Tibial nerve (tissue), 4 donors: ENCODE data around the gene HOGA1. TPM values are rescaled to one million over a fixed set of nuclear protein-coding genes. Genes with fewer than 3 reads are reported as not detected.

Experiments used
- DNase-seq, 2 donors: peaks; one replicate each; pipeline ENCODE4 v3.0.0-alpha.2; 2019; ENCODE audit warnings: low spot score in 2 of 2
- H3K27ac ChIP-seq, 4 donors: fragments of 200-600 bp; sonication (generic) in 3 of 4; one replicate each; pipeline ENCODE4 v1.5.1; 2017 to 2019; ENCODE audit warnings: mild to moderate bottlenecking in 1 of 4
- H3K27me3 ChIP-seq, 2 donors: fragments of 200-600 bp; sonication (generic) in 1 of 2; one replicate each; pipeline versions ENCODE4 v1.5.1 to v1.6.0; 2017 to 2019
- H3K36me3 ChIP-seq, 3 donors: fragments of 200-600 bp; sonication (generic); one replicate each; pipeline ENCODE4 v1.5.1; 2018 to 2019
- H3K4me1 ChIP-seq, 4 donors: fragments of 200-600 bp; sonication (generic) in 3 of 4; one replicate each; pipeline ENCODE4 v1.5.1; 2017 to 2019
- H3K4me3 ChIP-seq, 4 donors: fragments of 200-600 bp; sonication (generic) in 3 of 4; one replicate each; pipeline ENCODE4 v1.5.1; 2017 to 2019; ENCODE audit warnings: mild to moderate bottlenecking in 1 of 4, moderate library complexity in 1 of 4
- H3K9me3 ChIP-seq, 4 donors: fragments of 200-600 bp; sonication (generic) in 3 of 4; one replicate each; pipeline ENCODE4 v1.5.1; 2017 to 2019
- CTCF ChIP-seq, 5 experiments: fragments of 200-600 bp in 3 of 5; fragments of 450-650 bp in 2 of 5; sonication (generic) in 3 of 5; IDR thresholded peaks; one replicate each; pipeline ENCODE4 v1.5.1; 2016 to 2019; ENCODE audit warnings: antibody characterized with exemption in 5 of 5, mild to moderate bottlenecking in 3 of 5, moderate library complexity in 2 of 5
- EP300 ChIP-seq, 2 donors: sonication (generic); formaldehyde crosslinking; IDR thresholded peaks; one replicate each; pipeline ENCODE4 v1.6.1; 2017; ENCODE audit warnings: antibody characterized with exemption in 2 of 2, mild to moderate bottlenecking in 1 of 2
- POLR2A ChIP-seq, 2 donors: fragments of 450-650 bp; IDR thresholded peaks; one replicate each; pipeline ENCODE4 v1.6.1; 2017; ENCODE audit warnings: antibody characterized with exemption in 2 of 2, mild to moderate bottlenecking in 2 of 2, moderate library complexity in 2 of 2
- WGBS, 2 donors: methylation state at CpG; one replicate each; pipeline ENCODE4 v1.1.5; 2018; 5-methylcytosine and 5-hydroxymethylcytosine counted together
- total RNA-seq, 4 donors: library from RNA; depleted of rRNA; stranded (reverse); fragments of >200 nt; gene quantifications; one replicate each; pipeline ENCODE4 v1.1.0, GENCODE V29; 2016

Gene HOGA1
- total RNA-seq, 4 donors from 2014 or later = 3.6 to 31.6 (median 25.3) TPM

GRCh38 chr10:97607095-97607636 is 23.0 kb downstream of the HOGA1 start:
- TF ChIP-seq EP300 (IDR thresholded peaks at IDR 0.05) (no peak), POLR2A (IDR thresholded peaks at IDR 0.05) (no peak), CTCF (IDR thresholded peaks at IDR 0.05) (no peak)
- Histone ChIP-seq H3K4me1 (peaks cover 0 to 4% (median 0%) of the 10 kb centered on the region in 4 donors), H3K27me3 (no peaks in the 10 kb centered on the region), H3K27ac (no peak overlapping the region), H3K36me3 (no peaks in the 10 kb centered on the region), H3K4me3 (no peak overlapping the region), H3K9me3 (no peaks in the 10 kb centered on the region)
- 84 to 98% methylated on average over 4 to 5 of the region's 5 CpGs for WGBS, 2 donors
- DNase-seq = no peak

GRCh38 chr10:97608991-97609561 is 24.9 kb downstream of the HOGA1 start:
- Histone ChIP-seq H3K36me3 (peaks cover 0 to 5% (median 0%) of the 10 kb centered on the region in 3 donors), H3K4me1 (peaks cover 0 to 4% (median 0%) of the 10 kb centered on the region in 4 donors), H3K27ac (no peak overlapping the region), H3K27me3 (no peaks in the 10 kb centered on the region), H3K4me3 (no peak overlapping the region), H3K9me3 (no peaks in the 10 kb centered on the region)
- no peak for DNase-seq
- TF ChIP-seq POLR2A (IDR thresholded peaks at IDR 0.05) (no peak), CTCF (IDR thresholded peaks at IDR 0.05) (no peak)
- 66 to 82% methylated on average over 8 to 13 of the region's 13 CpGs for WGBS, 2 donors

- Histone ChIP-seq H3K4me3 (no peak overlapping the region), H3K27ac (no peak overlapping the region), H3K9me3 (no peaks in the 10 kb centered on the region), H3K4me1 (peaks cover 0 to 4% (median 0%) of the 10 kb centered on the region in 4 donors), H3K36me3 (peaks cover 0 to 27% (median 0%) of the 10 kb centered on the region in 3 donors), H3K27me3 (no peaks in the 10 kb centered on the region)
- no peak for TF ChIP-seq CTCF (IDR thresholded peaks at IDR 0.05)
- TF ChIP-seq POLR2A (IDR thresholded peaks at IDR 0.05) = no peak
- DNase-seq = no peak
- WGBS, 2 donors = 83 to 85% methylated on average over 12 of the region's 12 CpGs
Measured at GRCh38 chr10:97611473-97611872, 27.3 kb downstream of the HOGA1 start.

- Histone ChIP-seq H3K4me1 (peaks cover 0 to 4% (median 0%) of the 10 kb centered on the region in 4 donors), H3K27me3 (no peaks in the 10 kb centered on the region), H3K36me3 (peaks cover 0 to 33% (median 0%) of the 10 kb centered on the region in 3 donors), H3K4me3 (no peak overlapping the region), H3K9me3 (no peaks in the 10 kb centered on the region), H3K27ac (no peak overlapping the region)
- TF ChIP-seq POLR2A (IDR thresholded peaks at IDR 0.05) (no peak), CTCF (IDR thresholded peaks at IDR 0.05) (peak; percentile 5 to 63 (median 19))
- 13 to 29% methylated on average over 2 of the region's 2 CpGs for WGBS, 2 donors
- peak in 1 of 2 donors; percentile 17 for DNase-seq
Measured at GRCh38 chr10:97612386-97612785, 28.2 kb downstream of the HOGA1 start.

GRCh38 chr10:97618285-97618684 is 34.1 kb downstream of the HOGA1 start:
- no peaks in the 10 kb centered on the region for H3K27me3 ChIP-seq
- DNase-seq = no peak
- no peak overlapping the region for H3K4me3 ChIP-seq
- peaks cover 0 to 50% (median 0%) of the 10 kb centered on the region in 3 donors for H3K36me3 ChIP-seq
- H3K27ac ChIP-seq = no peak overlapping the region
- 91 to 93% methylated on average over 4 of the region's 4 CpGs for WGBS, 2 donors
- no peaks in the 10 kb centered on the region for H3K4me1 ChIP-seq
- no peaks in the 10 kb centered on the region for H3K9me3 ChIP-seq
- TF ChIP-seq POLR2A (IDR thresholded peaks at IDR 0.05) (no peak), EP300 (IDR thresholded peaks at IDR 0.05) (no peak), CTCF (IDR thresholded peaks at IDR 0.05) (no peak)
